ENCODE data around the gene CADM1. TPM values are rescaled to one million over a fixed set of nuclear protein-coding genes. Genes with fewer than 3 reads are reported as not detected.

The CADM1 gene
- total RNA-seq, 1 experiment from 2014 or later, result 0.79 TPM

GRCh38 chr11:115481528-115481927 lies 22.7 kb downstream of the CADM1 start:
- RAD21 ChIA-PET (ENCODE audit: low non-redundant PET in 1 of 2, low total read pairs in 2 of 2, uncharacterized antibody in 2 of 2, unreplicated experiment in 2 of 2), result no interaction called here
- H3K4me3 ChIP-seq (replicated peaks in 1 of 2; ENCODE audit: low read depth in 1 of 2, low read length in 2 of 2), result no peak overlapping the region

GRCh38 chr11:115480611-115481010 lies 23.6 kb downstream of the CADM1 start:
- no peak overlapping the region for H3K4me2 ChIP-seq (ENCODE audit: low read length)
- H3K27me3 ChIP-seq (ENCODE audit: insufficient read depth, low read length), result no peaks in the 10 kb centered on the region
- no peaks in the 10 kb centered on the region for H3K4me1 ChIP-seq (ENCODE audit: control insufficient read depth in 1 of 2, insufficient read depth in 2 of 2, low read length in 2 of 2)
- H3K27ac ChIP-seq (ENCODE audit: low read depth, low read length), result no peak overlapping the region
- no TSS peak for BruUV-seq (replicated peaks)
- H3K9ac ChIP-seq (ENCODE audit: low read length), result no peak overlapping the region
- ChIA-PET POLR2A (no interaction called here), RAD21 (ENCODE audit: low non-redundant PET in 1 of 2, low total read pairs in 2 of 2, uncharacterized antibody in 2 of 2, unreplicated experiment in 2 of 2) (no interaction called here), CTCF (no interaction called here)
- no peak overlapping the region for H3K4me3 ChIP-seq (replicated peaks in 1 of 2; ENCODE audit: low read depth in 1 of 2, low read length in 2 of 2)
- no peaks in the 10 kb centered on the region for H3K79me2 ChIP-seq (ENCODE audit: insufficient read depth, low read length)
- no peak overlapping the region for H2AFZ ChIP-seq (ENCODE audit: low read depth, low read length, poor library complexity, severe bottlenecking)
- no peak for ATAC-seq
- no peaks in the 10 kb centered on the region for H4K20me1 ChIP-seq (ENCODE audit: insufficient read depth)
- peaks cover 0 to 7% of the 10 kb centered on the region in 2 experiments; a peak in 1 of 4 replicates for H3K9me3 ChIP-seq (ENCODE audit: control insufficient read depth in 1 of 2, insufficient read depth in 1 of 2, low read depth in 1 of 2, low read length in 2 of 2)
- DNase-seq (ENCODE audit: low read depth, low spot score), result no peak
- intact Hi-C loops (cut with micrococcal nuclease), result no loop called here
- H3K9me2 ChIP-seq (ENCODE audit: insufficient read depth), result no peaks in the 10 kb centered on the region
- no peak for TF ChIP-seq ELF1 (IDR thresholded peaks at IDR 0.05; ENCODE audit: borderline replicate concordance, low read depth)
- TF ChIP-seq POLR2A (IDR thresholded peaks at IDR 0.05; ENCODE audit: borderline replicate concordance, extremely low read depth, insufficient read depth, insufficient read length), result no peak
- no peak for TF ChIP-seq EGR1 (IDR thresholded peaks at IDR 0.05; ENCODE audit: low read depth)
- TF ChIP-seq SRF (IDR thresholded peaks at IDR 0.05; ENCODE audit: low read depth), result no peak
- TF ChIP-seq FOSL1 (IDR thresholded peaks at IDR 0.05; ENCODE audit: low read depth), result no peak
- no peak for TF ChIP-seq EZH2 (IDR thresholded peaks at IDR 0.05)
- no peak for TF ChIP-seq YY1 (IDR thresholded peaks at IDR 0.05; ENCODE audit: extremely low read depth, insufficient replicate concordance, low read depth, low read length)
- no peak for TF ChIP-seq JUND (IDR thresholded peaks at IDR 0.05)
- no peak for TF ChIP-seq SIN3A (IDR thresholded peaks at IDR 0.05; ENCODE audit: low read depth)
- no peak for TF ChIP-seq CTCF (IDR thresholded peaks at IDR 0.05 in 2 of 3, conservative IDR thresholded peaks at IDR 0.05 in 1 of 3; ENCODE audit: borderline replicate concordance in 1 of 3, insufficient read depth in 1 of 3, low read depth in 2 of 3, low read length in 2 of 3)
- no peak for TF ChIP-seq EZH2phosphoT487 (IDR thresholded peaks at IDR 0.05; ENCODE audit: borderline replicate concordance)
- TF ChIP-seq POLR2AphosphoS5 (IDR thresholded peaks at IDR 0.05; ENCODE audit: low read depth, low read length), result no peak
- no peak for TF ChIP-seq RAD21 (IDR thresholded peaks at IDR 0.05; ENCODE audit: low read depth)
- TF ChIP-seq CBX3 (IDR thresholded peaks at IDR 0.05; ENCODE audit: low read depth), result no peak
- TF ChIP-seq SP1 (IDR thresholded peaks at IDR 0.05; ENCODE audit: low read depth), result no peak
- no peak for TF ChIP-seq ATF3 (IDR thresholded peaks at IDR 0.05)
- no peak for TF ChIP-seq MAX (IDR thresholded peaks at IDR 0.05)
- no peak for TF ChIP-seq ZNF274 (IDR thresholded peaks at IDR 0.05; ENCODE audit: low read depth, low read length)
- no peak for TF ChIP-seq TCF7L2 (IDR thresholded peaks at IDR 0.05; ENCODE audit: borderline replicate concordance, extremely low read depth, insufficient read depth, insufficient read length)
- no peaks in the 10 kb centered on the region for H3K36me3 ChIP-seq (ENCODE audit: control insufficient read depth in 1 of 2, insufficient read depth in 2 of 2, low read length in 2 of 2)

More at GRCh38 chr11:115481528-115481927, 22.7 kb downstream of the CADM1 start:
- no peaks in the 10 kb centered on the region for H3K27me3 ChIP-seq (ENCODE audit: insufficient read depth, low read length)
- no TSS peak for BruUV-seq (replicated peaks)
- H3K36me3 ChIP-seq (ENCODE audit: control insufficient read depth in 1 of 2, insufficient read depth in 2 of 2, low read length in 2 of 2), result no peaks in the 10 kb centered on the region
- H3K9me2 ChIP-seq (ENCODE audit: insufficient read depth), result no peaks in the 10 kb centered on the region
- H3K79me2 ChIP-seq (ENCODE audit: insufficient read depth, low read length), result no peaks in the 10 kb centered on the region
- DNase-seq (ENCODE audit: low read depth, low spot score), result no peak
- H3K27ac ChIP-seq (ENCODE audit: low read depth, low read length), result no peak overlapping the region
- H3K9me3 ChIP-seq (ENCODE audit: control insufficient read depth in 1 of 2, insufficient read depth in 1 of 2, low read depth in 1 of 2, low read length in 2 of 2), result peaks cover 0 to 7% of the 10 kb centered on the region in 2 experiments; a peak in 1 of 4 replicates
- no peak overlapping the region for H3K9ac ChIP-seq (ENCODE audit: low read length)
- TF ChIP-seq EZH2 (IDR thresholded peaks at IDR 0.05) (no peak), POLR2AphosphoS5 (IDR thresholded peaks at IDR 0.05; ENCODE audit: low read depth, low read length) (no peak)
- POLR2A ChIA-PET, result no interaction called here
- no peak for ATAC-seq
- intact Hi-C loops (cut with micrococcal nuclease), result no loop called here
- no peaks in the 10 kb centered on the region for H4K20me1 ChIP-seq (ENCODE audit: insufficient read depth)
- no peak overlapping the region for H2AFZ ChIP-seq (ENCODE audit: low read depth, low read length, poor library complexity, severe bottlenecking)
- H3K4me1 ChIP-seq (ENCODE audit: control insufficient read depth in 1 of 2, insufficient read depth in 2 of 2, low read length in 2 of 2), result no peaks in the 10 kb centered on the region
- H3K4me2 ChIP-seq (ENCODE audit: low read length), result no peak overlapping the region
- CTCF ChIA-PET, result no interaction called here

All from HCT116 (cell line).